ENCODE results near the gene PLD1.
A peak's percentile ranks its signal among the peaks of the same experiment; 100 is the strongest.

Gene PLD1

GRCh38 chr3:171837698-171838097 is 27.4 kb upstream of the PLD1 start:
- DNase-seq (ENCODE audit: extremely low spot score) = no peak
- POLR2A ChIA-PET = interaction anchor here (0.6 kb wide), 1 partner anchor 10 kb away, joined by 6 read pairs; no protein-coding TSS in a partner anchor
- no peak for TF ChIP-seq CTCF (IDR thresholded peaks at IDR 0.05; ENCODE audit: control extremely low read depth, extremely low read depth, low read depth, missing control alignments)
- CTCF ChIA-PET = interaction anchor here (1.2 to 1.6 kb wide), 2 partner anchors 65 to 876 kb away, joined by 3 read pairs; no protein-coding TSS in a partner anchor

GRCh38 chr3:171836855-171837254 is 26.6 kb upstream of the PLD1 start:
- POLR2A ChIA-PET = no interaction called here
- CTCF ChIA-PET = interaction anchor here (1.6 to 1.8 kb wide), 2 partner anchors 64 to 223 kb away, joined by 3 to 5 read pairs; no protein-coding TSS in a partner anchor
- no peak for TF ChIP-seq CTCF (IDR thresholded peaks at IDR 0.05; ENCODE audit: control extremely low read depth, extremely low read depth, low read depth, missing control alignments)
- no peak for DNase-seq (ENCODE audit: extremely low spot score)

GRCh38 chr3:171835613-171836012 is 25.3 kb upstream of the PLD1 start:
- DNase-seq (ENCODE audit: extremely low spot score) = no peak
- CTCF ChIA-PET = interaction anchor here (0.9 to 3.5 kb wide), 5 partner anchors 11 to 505 kb away, joined by 3 to 17 read pairs (median 4); no protein-coding TSS in a partner anchor
- no peak for TF ChIP-seq CTCF (IDR thresholded peaks at IDR 0.05; ENCODE audit: control extremely low read depth, extremely low read depth, low read depth, missing control alignments)
- POLR2A ChIA-PET = no interaction called here

- CTCF ChIA-PET = interaction anchor here (0.9 to 3.6 kb wide), 7 partner anchors 11 to 506 kb away, joined by 3 to 17 read pairs (median 4); no protein-coding TSS in a partner anchor
- no peak for TF ChIP-seq CTCF (IDR thresholded peaks at IDR 0.05; ENCODE audit: control extremely low read depth, extremely low read depth, low read depth, missing control alignments)
- no peak for DNase-seq (ENCODE audit: extremely low spot score)
- POLR2A ChIA-PET = no interaction called here
Observed at GRCh38 chr3:171835116-171835515, 24.8 kb upstream of the PLD1 start.

- no peak for DNase-seq (ENCODE audit: extremely low spot score)
- no peak for TF ChIP-seq CTCF (IDR thresholded peaks at IDR 0.05; ENCODE audit: control extremely low read depth, extremely low read depth, low read depth, missing control alignments)
- POLR2A ChIA-PET = no interaction called here
- CTCF ChIA-PET = interaction anchor here (0.7 to 3.6 kb wide), 12 partner anchors 12 to 785 kb away, joined by 3 to 17 read pairs (median 4); partner anchors contain the start of gene PLD1
Observed at GRCh38 chr3:171834461-171834801, 24.1 kb upstream of the PLD1 start.

- POLR2A ChIA-PET = no interaction called here
- TF ChIP-seq CTCF (IDR thresholded peaks at IDR 0.05; ENCODE audit: control extremely low read depth, extremely low read depth, low read depth, missing control alignments) = peak; percentile 44
- peak; percentile 32 for DNase-seq (ENCODE audit: extremely low spot score)
- CTCF ChIA-PET = interaction anchor here (0.6 to 3.6 kb wide), 15 partner anchors 11 to 784 kb away, joined by 3 to 17 read pairs (median 4); partner anchors contain the start of gene PLD1
Observed at GRCh38 chr3:171833789-171834460, 23.6 kb upstream of the PLD1 start.

All from GM10248 (cell line).